GM23338 (cell line): Measurements from ENCODE around the gene UNC13C. TPM values are rescaled to one million over a fixed set of nuclear protein-coding genes. Genes with fewer than 3 reads are reported as not detected.

ENCODE experiments used
- ATAC-seq: fragments of 200-7000 bp; cut with Tn5 transposase; 3 replicates; pipeline ENCODE4 v1.9.1; 2020
- DNase-seq: peaks from one replicate; pipeline ENCODE4 v3.0.0-alpha.2; 2015; ENCODE audit warnings: low spot score
- H2AFZ ChIP-seq: fragments of 200-600 bp; sonication (generic); 2 replicates; pipeline ENCODE4 v1.8.0; 2016; ENCODE audit warnings: antibody characterized with exemption, mild to moderate bottlenecking, moderate library complexity
- H3F3A ChIP-seq: fragments of 200-600 bp; sonication (generic); replicated peaks from 2 replicates; pipeline ENCODE4 v1.8.0; 2017; ENCODE audit warnings: antibody characterized with exemption, mixed run types, low read depth
- H3K27ac ChIP-seq: fragments of 200-600 bp; sonication (generic); 2 replicates; pipeline ENCODE4 v1.6.1; 2016; ENCODE audit warnings: low read depth
- H3K27me3 ChIP-seq: fragments of 200-600 bp; sonication (generic); 2 replicates; pipeline ENCODE4 v1.8.0; 2016; ENCODE audit warnings: mild to moderate bottlenecking, mixed run types, moderate library complexity; ENCODE audit not compliant: insufficient read depth
- H3K36me3 ChIP-seq: fragments of 200-600 bp; sonication (generic); 2 replicates; pipeline ENCODE4 v1.8.0; 2016; ENCODE audit warnings: mild to moderate bottlenecking; ENCODE audit not compliant: insufficient read depth
- H3K4me1 ChIP-seq: fragments of 200-600 bp; sonication (generic); 2 replicates; pipeline ENCODE4 v1.8.0; 2016; ENCODE audit warnings: mild to moderate bottlenecking, moderate library complexity; ENCODE audit not compliant: insufficient read depth
- H3K4me2 ChIP-seq: fragments of 200-600 bp; sonication (generic); 2 replicates; pipeline ENCODE4 v1.7.1; 2017; ENCODE audit warnings: mixed run types
- H3K4me3 ChIP-seq: fragments of 200-600 bp; sonication (generic); 2 replicates; pipeline ENCODE4 v1.6.1; 2016; ENCODE audit warnings: mixed run types
- H3K79me2 ChIP-seq: fragments of 200-600 bp; sonication (generic); replicated peaks from 2 replicates; pipeline ENCODE4 v1.8.0; 2017; ENCODE audit warnings: mild to moderate bottlenecking; ENCODE audit not compliant: insufficient read depth
- H3K9me2 ChIP-seq: fragments of 200-600 bp; sonication (generic); 2 replicates; pipeline ENCODE4 v1.8.0; 2017; ENCODE audit not compliant: insufficient read depth
- H4K20me1 ChIP-seq: fragments of 200-600 bp; sonication (generic); replicated peaks from 2 replicates; pipeline ENCODE4 v1.8.0; 2017; ENCODE audit warnings: mild to moderate bottlenecking; ENCODE audit not compliant: insufficient read depth
- H3K27ac Mint-ChIP-seq: 2 replicates; pipeline ENCODE4 v1.8.0; 2020; ENCODE audit warnings: inconsistent platforms, mild to moderate bottlenecking, moderate library complexity, mixed read lengths
- H3K27me3 Mint-ChIP-seq: 3 replicates; pipeline ENCODE4 v1.8.0; 2022; ENCODE audit warnings: low read depth, mild to moderate bottlenecking, moderate library complexity, mixed read lengths, inconsistent platforms; ENCODE audit not compliant: insufficient read depth, poor library complexity
- H3K36me3 Mint-ChIP-seq: 3 replicates; pipeline ENCODE4 v1.8.0; 2021; ENCODE audit warnings: low read depth, mild to moderate bottlenecking, inconsistent platforms, moderate library complexity, mixed read lengths
- H3K4me1 Mint-ChIP-seq: 3 replicates; pipeline ENCODE4 v1.8.0; 2020; ENCODE audit warnings: mild to moderate bottlenecking, inconsistent platforms, mixed read lengths
- H3K4me3 Mint-ChIP-seq: 3 replicates; pipeline ENCODE4 v1.8.0; 2021; ENCODE audit warnings: moderate library complexity, mild to moderate bottlenecking, inconsistent platforms, mixed read lengths
- H3K9me3 Mint-ChIP-seq: 3 replicates; pipeline ENCODE4 v1.8.0; 2020; ENCODE audit warnings: moderate library complexity, mild to moderate bottlenecking, inconsistent platforms, mixed read lengths
- CREB1 ChIP-seq: fragments of 250-450 bp; sonication (Bioruptor Pico); IDR thresholded peaks from 2 replicates; pipeline ENCODE4 v1.5.0; 2020; ENCODE audit warnings: low read depth, mild to moderate bottlenecking, moderate library complexity
- EZH2 ChIP-seq: fragments of 200-600 bp; sonication (generic); IDR thresholded peaks from one replicate; pipeline ENCODE4 v1.8.0; 2017; ENCODE audit warnings: antibody characterized with exemption, mild to moderate bottlenecking, low read depth; ENCODE audit not compliant: unreplicated experiment
- EZH2phosphoT487 ChIP-seq: fragments of 200-600 bp; sonication (generic); IDR thresholded peaks from one replicate; pipeline ENCODE4 v1.8.1; 2018; ENCODE audit warnings: antibody characterized with exemption; ENCODE audit not compliant: unreplicated experiment
- JUNB ChIP-seq: IDR thresholded peaks from one replicate; pipeline ENCODE4 v1.6.1; 2016; ENCODE audit warnings: antibody characterized with exemption; ENCODE audit not compliant: unreplicated experiment
- NANOG ChIP-seq: IDR thresholded peaks from 2 replicates; pipeline ENCODE4 v1.6.1; 2016; ENCODE audit warnings: antibody characterized with exemption, borderline replicate concordance
- STAT1 ChIP-seq: IDR thresholded peaks from one replicate; pipeline ENCODE4 v1.6.1; 2016; ENCODE audit warnings: antibody characterized with exemption; ENCODE audit not compliant: unreplicated experiment
- ZNF114 ChIP-seq: fragments of 250-450 bp; sonication (Bioruptor Pico); IDR thresholded peaks from 2 replicates; pipeline ENCODE4 v1.5.0; 2020; ENCODE audit warnings: mild to moderate bottlenecking, moderate library complexity
- ZNF331 ChIP-seq: fragments of 250-450 bp; sonication (Bioruptor Pico); IDR thresholded peaks from 2 replicates; pipeline ENCODE4 v1.5.0; 2020; ENCODE audit warnings: low read depth, mild to moderate bottlenecking, moderate library complexity
- polyA plus RNA-seq: library from polyadenylated mRNA; unstranded; fragments of >200 nt; fragmentation: Nextera tagmentation; extraction: Ambion mirVana; gene quantifications from 2 replicates; pipeline ENCODE4 v1.2.1, GENCODE V29; 2016
- total RNA-seq: library from RNA; depleted of rRNA; stranded (reverse); fragments of >200 nt; shearing (Covaris generic); gene quantifications from 2 replicates; pipeline ENCODE4 v1.2.3, GENCODE V29; 2014
- TF ChIP-seq, protein P1 (sequence below): fragments of 250-450 bp; sonication (Bioruptor Pico); IDR thresholded peaks from 2 replicates; pipeline ENCODE4 v1.5.0; 2020; ENCODE audit warnings: mild to moderate bottlenecking, moderate library complexity
- TF ChIP-seq, protein P2 (sequence below): IDR thresholded peaks from 2 replicates; pipeline ENCODE4 v1.6.1; 2016; ENCODE audit warnings: antibody characterized with exemption
- TF ChIP-seq, protein P3 (sequence below): IDR thresholded peaks from one replicate; pipeline ENCODE4 v1.6.1; 2018; ENCODE audit warnings: antibody characterized with exemption; ENCODE audit not compliant: unreplicated experiment

The UNC13C gene
- total and polyA plus RNA-seq, 2 experiments from 2014 or later, result 0.03 TPM; not detected in 1

GRCh38 chr15:54660356-54660755 is 682.1 kb downstream of the UNC13C start:
- no peaks in the 10 kb centered on the region for H4K20me1 ChIP-seq
- H3K27ac ChIP-seq, result no peak overlapping the region
- no peaks in the 10 kb centered on the region for H3K4me1 ChIP-seq
- no peak overlapping the region for H3K4me2 ChIP-seq
- no peaks in the 10 kb centered on the region for H3K4me1 Mint-ChIP-seq
- no peaks in the 10 kb centered on the region for H3K36me3 Mint-ChIP-seq
- peaks cover 4% of the 10 kb centered on the region; the same call in 1 of the 2 replicates for H3K36me3 ChIP-seq
- H3K9me2 ChIP-seq, result no peaks in the 10 kb centered on the region
- TF ChIP-seq, protein P1, sequence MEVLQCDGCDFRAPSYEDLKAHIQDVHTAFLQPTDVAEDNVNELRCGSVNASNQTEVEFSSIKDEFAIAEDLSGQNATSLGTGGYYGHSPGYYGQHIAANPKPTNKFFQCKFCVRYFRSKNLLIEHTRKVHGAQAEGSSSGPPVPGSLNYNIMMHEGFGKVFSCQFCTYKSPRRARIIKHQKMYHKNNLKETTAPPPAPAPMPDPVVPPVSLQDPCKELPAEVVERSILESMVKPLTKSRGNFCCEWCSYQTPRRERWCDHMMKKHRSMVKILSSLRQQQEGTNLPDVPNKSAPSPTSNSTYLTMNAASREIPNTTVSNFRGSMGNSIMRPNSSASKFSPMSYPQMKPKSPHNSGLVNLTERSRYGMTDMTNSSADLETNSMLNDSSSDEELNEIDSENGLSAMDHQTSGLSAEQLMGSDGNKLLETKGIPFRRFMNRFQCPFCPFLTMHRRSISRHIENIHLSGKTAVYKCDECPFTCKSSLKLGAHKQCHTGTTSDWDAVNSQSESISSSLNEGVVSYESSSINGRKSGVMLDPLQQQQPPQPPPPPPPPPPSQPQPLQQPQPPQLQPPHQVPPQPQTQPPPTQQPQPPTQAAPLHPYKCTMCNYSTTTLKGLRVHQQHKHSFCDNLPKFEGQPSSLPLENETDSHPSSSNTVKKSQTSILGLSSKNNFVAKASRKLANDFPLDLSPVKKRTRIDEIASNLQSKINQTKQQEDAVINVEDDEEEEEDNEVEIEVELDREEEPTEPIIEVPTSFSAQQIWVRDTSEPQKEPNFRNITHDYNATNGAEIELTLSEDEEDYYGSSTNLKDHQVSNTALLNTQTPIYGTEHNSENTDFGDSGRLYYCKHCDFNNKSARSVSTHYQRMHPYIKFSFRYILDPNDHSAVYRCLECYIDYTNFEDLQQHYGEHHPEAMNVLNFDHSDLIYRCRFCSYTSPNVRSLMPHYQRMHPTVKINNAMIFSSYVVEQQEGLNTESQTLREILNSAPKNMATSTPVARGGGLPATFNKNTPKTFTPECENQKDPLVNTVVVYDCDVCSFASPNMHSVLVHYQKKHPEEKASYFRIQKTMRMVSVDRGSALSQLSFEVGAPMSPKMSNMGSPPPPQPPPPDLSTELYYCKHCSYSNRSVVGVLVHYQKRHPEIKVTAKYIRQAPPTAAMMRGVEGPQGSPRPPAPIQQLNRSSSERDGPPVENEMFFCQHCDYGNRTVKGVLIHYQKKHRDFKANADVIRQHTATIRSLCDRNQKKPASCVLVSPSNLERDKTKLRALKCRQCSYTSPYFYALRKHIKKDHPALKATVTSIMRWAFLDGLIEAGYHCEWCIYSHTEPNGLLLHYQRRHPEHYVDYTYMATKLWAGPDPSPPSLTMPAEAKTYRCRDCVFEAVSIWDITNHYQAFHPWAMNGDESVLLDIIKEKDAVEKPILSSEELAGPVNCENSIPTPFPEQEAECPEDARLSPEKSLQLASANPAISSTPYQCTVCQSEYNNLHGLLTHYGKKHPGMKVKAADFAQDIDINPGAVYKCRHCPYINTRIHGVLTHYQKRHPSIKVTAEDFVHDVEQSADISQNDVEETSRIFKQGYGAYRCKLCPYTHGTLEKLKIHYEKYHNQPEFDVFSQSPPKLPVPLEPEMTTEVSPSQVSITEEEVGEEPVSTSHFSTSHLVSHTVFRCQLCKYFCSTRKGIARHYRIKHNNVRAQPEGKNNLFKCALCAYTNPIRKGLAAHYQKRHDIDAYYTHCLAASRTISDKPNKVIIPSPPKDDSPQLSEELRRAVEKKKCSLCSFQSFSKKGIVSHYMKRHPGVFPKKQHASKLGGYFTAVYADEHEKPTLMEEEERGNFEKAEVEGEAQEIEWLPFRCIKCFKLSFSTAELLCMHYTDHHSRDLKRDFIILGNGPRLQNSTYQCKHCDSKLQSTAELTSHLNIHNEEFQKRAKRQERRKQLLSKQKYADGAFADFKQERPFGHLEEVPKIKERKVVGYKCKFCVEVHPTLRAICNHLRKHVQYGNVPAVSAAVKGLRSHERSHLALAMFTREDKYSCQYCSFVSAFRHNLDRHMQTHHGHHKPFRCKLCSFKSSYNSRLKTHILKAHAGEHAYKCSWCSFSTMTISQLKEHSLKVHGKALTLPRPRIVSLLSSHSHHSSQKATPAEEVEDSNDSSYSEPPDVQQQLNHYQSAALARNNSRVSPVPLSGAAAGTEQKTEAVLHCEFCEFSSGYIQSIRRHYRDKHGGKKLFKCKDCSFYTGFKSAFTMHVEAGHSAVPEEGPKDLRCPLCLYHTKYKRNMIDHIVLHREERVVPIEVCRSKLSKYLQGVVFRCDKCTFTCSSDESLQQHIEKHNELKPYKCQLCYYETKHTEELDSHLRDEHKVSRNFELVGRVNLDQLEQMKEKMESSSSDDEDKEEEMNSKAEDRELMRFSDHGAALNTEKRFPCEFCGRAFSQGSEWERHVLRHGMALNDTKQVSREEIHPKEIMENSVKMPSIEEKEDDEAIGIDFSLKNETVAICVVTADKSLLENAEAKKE (CRISPR knock-in tag), result no peak
- no peaks in the 10 kb centered on the region for H3K79me2 ChIP-seq
- H3K27ac Mint-ChIP-seq, result no peak overlapping the region
- no peaks in the 10 kb centered on the region for H3F3A ChIP-seq
- no peaks in the 10 kb centered on the region for H3K27me3 Mint-ChIP-seq
- H3K4me3 ChIP-seq, result no peak overlapping the region
- H3K27me3 ChIP-seq, result no peaks in the 10 kb centered on the region
- H2AFZ ChIP-seq, result no peak overlapping the region
- no peak overlapping the region for H3K4me3 Mint-ChIP-seq
- H3K9me3 Mint-ChIP-seq, result peaks cover 36% of the 10 kb centered on the region
- no peak for ATAC-seq
- no peak for DNase-seq

DNA sequence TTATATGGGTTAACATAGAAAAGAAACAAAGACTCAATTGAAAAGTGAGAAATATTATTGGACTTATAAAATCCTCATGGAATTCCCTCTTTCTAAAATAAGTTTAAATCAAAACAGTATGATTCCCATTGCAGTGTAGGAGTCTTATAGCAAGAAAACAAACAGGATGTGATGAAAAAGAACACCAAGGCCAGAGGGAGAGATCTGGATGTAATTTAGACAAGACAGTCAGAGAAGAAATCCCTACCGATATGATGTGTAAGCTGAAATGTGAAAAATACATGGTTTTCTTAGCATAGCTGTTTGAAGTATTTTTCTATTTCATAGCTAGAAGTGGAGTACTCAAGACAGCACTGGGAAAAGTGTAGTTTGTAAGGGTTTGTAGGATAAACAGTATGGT is 697.0 kb downstream of the UNC13C start:
- no peak overlapping the region for H2AFZ ChIP-seq
- H3K27me3 ChIP-seq, result no peaks in the 10 kb centered on the region
- Mint-ChIP-seq H3K4me3 (no peak overlapping the region), H3K27me3 (peaks cover 2% of the 10 kb centered on the region), H3K36me3 (peaks cover 17% of the 10 kb centered on the region), H3K27ac (no peak overlapping the region), H3K9me3 (peaks cover 60% of the 10 kb centered on the region), H3K4me1 (no peaks in the 10 kb centered on the region)
- no peaks in the 10 kb centered on the region for H3K4me1 ChIP-seq
- no peak overlapping the region for H3K4me2 ChIP-seq
- H3K27ac ChIP-seq, result no peak overlapping the region
- ATAC-seq, result no peak
- no peak overlapping the region for H3K4me3 ChIP-seq
- H3K9me2 ChIP-seq, result no peaks in the 10 kb centered on the region
- no peaks in the 10 kb centered on the region for H3K79me2 ChIP-seq
- H3F3A ChIP-seq, result no peaks in the 10 kb centered on the region
- no peak for DNase-seq
- H4K20me1 ChIP-seq, result no peaks in the 10 kb centered on the region
- H3K36me3 ChIP-seq, result peaks cover 9% of the 10 kb centered on the region; the same call in 1 of the 2 replicates
- TF ChIP-seq JUNB (no peak), EZH2 (no peak), NANOG (no peak), ZNF331 (CRISPR knock-in tag) (no peak), CREB1 (CRISPR knock-in tag) (no peak), EZH2phosphoT487 (no peak), ZNF114 (no peak), STAT1 (no peak)
- TF ChIP-seq, protein P2, sequence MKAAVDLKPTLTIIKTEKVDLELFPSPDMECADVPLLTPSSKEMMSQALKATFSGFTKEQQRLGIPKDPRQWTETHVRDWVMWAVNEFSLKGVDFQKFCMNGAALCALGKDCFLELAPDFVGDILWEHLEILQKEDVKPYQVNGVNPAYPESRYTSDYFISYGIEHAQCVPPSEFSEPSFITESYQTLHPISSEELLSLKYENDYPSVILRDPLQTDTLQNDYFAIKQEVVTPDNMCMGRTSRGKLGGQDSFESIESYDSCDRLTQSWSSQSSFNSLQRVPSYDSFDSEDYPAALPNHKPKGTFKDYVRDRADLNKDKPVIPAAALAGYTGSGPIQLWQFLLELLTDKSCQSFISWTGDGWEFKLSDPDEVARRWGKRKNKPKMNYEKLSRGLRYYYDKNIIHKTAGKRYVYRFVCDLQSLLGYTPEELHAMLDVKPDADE, result no peak
- TF ChIP-seq, protein P3, sequence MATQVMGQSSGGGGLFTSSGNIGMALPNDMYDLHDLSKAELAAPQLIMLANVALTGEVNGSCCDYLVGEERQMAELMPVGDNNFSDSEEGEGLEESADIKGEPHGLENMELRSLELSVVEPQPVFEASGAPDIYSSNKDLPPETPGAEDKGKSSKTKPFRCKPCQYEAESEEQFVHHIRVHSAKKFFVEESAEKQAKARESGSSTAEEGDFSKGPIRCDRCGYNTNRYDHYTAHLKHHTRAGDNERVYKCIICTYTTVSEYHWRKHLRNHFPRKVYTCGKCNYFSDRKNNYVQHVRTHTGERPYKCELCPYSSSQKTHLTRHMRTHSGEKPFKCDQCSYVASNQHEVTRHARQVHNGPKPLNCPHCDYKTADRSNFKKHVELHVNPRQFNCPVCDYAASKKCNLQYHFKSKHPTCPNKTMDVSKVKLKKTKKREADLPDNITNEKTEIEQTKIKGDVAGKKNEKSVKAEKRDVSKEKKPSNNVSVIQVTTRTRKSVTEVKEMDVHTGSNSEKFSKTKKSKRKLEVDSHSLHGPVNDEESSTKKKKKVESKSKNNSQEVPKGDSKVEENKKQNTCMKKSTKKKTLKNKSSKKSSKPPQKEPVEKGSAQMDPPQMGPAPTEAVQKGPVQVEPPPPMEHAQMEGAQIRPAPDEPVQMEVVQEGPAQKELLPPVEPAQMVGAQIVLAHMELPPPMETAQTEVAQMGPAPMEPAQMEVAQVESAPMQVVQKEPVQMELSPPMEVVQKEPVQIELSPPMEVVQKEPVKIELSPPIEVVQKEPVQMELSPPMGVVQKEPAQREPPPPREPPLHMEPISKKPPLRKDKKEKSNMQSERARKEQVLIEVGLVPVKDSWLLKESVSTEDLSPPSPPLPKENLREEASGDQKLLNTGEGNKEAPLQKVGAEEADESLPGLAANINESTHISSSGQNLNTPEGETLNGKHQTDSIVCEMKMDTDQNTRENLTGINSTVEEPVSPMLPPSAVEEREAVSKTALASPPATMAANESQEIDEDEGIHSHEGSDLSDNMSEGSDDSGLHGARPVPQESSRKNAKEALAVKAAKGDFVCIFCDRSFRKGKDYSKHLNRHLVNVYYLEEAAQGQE, result no peak
